Activated naive CD8-positive, alpha-beta T cell treated with anti-CD3 and anti-CD28 coated beads, Interleukin-2, amount 50 U/mL, for 16 hours (primary cell): Measurements from ENCODE around the gene SAT2.

Experiments
- DNase-seq: peaks from one replicate; pipeline ENCODE4 v3.0.0-alpha.2; 2020; ENCODE audit warnings: low read depth, low spot score

Gene SAT2

DNA sequence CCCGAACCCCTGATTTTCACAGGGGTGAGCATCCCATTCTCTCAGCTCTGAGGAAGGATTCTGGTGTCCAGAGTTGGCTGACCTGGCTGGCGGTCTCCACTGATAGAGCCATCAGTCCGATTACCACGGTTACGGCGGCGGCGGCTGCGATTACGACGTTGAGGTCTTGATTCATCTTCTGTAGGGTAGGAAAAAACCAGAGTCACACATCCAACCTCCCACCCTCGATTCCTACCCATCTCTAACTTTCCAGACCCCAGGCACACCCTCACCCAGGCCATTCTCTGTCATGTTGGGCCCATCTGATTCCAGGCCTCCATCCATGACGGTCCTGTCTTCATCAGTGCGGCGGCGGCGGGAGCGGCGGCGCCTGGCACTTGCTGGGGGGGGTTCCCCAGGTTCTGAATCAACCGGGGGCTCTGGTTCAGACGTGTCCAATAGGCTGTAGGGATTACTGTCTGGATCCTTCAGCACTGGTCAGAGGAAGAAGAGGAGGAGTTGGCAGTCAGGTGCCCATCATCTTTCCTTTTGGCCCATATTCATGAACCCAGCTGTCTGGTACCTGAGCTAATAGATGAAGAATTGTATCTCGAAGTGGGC lies 35.1 kb downstream of the SAT2 start:
- no peak for DNase-seq

DNA sequence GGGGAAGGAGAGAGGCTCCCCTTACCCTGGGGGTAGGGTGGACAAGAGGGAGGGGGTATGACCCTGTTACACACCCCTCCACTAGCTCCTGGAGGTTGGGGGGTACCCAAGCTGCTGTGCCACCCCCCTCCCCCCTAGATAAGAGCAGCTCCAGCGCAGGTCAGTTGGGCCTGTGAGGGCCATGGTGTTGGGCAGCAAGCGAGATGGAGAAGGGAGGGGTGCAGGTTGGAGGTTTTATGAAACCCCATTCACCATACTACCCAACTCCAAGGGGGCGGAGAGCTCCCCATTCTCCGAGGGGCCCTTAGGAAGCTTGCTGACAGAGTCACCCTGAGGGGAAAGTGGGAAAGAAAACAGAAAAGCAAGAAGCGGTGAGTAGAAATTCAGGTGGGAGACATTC lies 36.0 kb downstream of the SAT2 start:
- DNase-seq = no peak

DNA sequence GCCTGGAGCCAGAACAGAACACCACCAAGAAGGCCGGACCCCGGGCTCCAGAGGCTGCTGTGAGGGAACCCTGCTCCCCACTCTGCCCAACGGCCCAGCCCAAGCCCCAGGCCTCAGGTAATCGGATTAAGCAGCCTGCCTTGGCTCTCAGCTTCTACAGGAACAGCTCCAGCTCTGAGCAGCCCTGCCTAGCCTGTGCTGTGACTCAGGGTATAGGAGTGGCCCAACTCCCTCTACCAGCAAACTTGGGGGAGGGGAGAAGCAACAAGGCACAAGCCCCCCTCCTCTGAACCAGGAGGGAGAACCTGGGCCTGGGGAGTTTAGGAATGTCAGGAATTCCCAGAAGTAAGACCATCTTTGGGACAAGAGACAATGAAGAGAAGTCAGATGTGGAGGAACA lies 36.9 kb downstream of the SAT2 start:
- no peak for DNase-seq

DNA sequence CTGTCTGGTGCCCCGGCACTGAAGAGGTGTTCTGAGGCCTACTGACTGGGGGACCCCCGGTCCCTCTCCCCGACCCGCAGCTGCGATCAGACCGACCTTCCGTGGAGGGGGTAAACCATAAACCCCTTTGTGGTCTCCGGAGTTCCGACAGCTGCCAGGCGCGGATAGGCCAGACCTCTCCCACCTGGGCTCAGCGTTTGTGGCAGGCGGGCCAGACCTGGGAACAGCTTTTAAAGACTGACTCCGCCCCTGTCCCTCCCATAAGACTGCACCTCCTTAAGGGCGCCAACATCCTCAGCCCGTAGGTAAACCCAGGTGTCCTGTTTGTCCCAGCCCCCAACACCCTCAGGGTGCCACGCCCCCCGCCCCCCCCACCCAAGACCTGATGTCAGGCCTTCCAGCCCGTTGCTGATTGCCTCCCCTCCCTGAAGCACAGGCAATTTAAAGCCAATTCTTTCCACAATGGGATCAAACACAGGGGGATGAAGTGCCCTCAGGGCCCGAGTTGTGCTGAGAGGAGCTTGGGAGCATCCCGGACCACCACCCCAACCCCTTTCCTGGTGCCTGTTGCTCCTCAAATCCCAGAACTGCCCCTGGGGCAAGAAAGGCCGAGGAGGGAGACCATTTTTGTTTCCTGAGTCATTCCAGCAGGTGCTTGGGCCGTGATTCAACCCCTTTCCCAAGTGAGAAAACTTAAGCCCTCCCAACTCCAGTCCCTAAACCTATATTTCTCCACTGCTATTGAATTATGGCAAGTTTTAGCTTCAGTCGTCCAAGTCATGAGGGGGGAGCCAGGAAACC lies 37.5 kb downstream of the SAT2 start, which contains the start of gene SOX15:
TSS of gene SOX15 (minus strand) at position 204 of the 801 bp plus-strand sequence. CDS start 418 bp downstream, outside the sequence.
- DNase-seq = no peak

DNA sequence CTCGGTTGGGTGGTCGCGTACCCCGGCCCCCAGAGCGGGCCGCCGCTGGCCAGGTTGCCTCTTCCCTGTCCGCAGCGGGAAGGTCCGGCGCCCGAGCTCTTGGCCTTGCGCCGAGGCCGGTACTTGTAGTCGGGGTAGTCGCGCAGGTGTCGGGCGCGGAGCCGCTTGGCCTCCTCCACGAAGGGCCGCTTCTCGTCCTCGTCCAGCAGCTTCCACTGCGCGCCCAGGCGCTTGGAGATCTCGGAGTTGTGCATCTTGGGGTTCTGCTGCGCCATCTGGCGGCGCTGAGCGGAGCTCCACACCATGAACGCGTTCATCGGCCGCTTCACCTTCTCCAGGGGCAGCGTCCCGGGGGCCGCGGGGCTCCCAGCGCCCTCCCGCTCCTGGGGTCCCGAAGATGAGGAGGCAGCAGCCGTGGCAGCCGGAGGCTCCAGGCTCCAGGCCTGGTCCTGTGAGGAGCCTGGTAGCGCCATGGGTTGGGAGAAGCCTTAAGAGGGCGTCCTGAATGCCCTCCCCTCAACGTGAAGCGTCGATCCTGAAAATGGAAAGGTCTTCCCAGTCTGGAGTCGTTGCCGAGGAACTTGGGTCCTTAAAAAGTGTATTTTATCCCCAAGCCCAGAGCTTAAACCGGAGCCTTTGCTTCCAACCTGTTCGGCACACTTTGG lies 38.3 kb downstream of the SAT2 start:
- no peak for DNase-seq

DNA sequence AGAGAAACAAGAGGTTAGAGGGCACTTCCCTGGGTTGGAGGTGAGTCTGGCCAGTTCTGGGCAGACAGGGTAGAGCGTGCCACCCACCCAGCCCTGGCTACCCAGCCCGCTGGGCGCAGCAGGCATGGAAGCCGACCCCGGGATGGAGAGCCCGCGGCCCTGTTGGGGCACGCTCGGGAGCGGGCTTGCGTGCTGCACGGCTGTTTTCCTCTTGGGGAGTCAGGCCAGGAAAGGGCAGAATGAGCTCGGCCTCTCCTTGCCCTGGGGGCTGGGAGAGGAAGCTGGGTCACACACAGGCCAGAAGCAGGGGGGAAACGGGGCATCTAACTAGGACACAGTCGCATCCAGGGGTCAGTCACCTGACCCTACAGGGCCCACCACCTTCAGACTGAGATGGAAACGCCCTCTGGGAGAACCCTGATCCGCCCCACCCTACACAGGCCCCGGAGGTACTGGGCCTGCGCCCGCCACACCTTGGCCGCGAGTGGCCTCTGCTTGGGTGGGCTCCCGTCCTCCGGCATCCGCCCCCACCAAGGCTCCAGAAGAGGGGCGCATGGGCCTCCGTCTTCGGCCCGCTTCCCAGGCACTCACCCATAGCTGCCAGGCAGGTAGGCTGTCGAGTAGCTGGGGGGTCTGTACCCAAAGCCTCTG lies 38.9 kb downstream of the SAT2 start:
- no peak for DNase-seq

DNA sequence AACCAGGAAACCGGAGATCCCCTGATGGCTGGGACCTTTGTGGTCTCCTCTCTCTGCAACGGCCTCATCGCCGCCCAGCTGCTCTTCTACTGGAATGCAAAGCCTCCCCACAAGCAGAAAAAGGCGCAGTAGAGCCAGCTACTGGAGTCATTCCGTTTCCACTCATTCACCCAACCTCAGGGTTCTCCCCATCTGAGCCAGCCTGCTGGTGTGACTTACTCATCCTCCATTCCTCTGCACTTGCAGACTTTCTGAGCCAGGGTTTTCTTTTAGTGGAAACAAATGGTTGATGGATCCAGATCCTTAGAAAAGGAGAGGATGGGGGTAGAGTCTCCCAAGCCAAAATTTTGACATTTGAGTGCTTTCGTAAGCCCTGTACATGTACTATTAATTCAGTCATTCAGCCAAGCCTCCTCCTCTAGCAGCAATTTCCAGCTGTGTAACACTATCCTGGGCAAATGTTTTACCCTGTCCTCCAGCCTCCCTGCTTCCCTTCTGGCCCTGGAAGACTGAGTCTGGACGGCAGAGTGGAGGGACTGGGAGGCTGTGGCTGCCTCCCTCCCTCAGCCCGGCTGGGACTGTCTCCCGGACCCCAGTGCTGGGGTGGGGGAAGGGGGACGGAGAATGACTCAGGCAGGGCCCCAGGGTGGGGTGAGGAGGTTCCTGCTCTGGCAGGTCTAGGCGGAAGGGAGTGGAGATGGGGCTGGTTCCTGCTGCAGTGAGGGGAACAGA lies 40.0 kb downstream of the SAT2 start:
- no peak for DNase-seq

DNA sequence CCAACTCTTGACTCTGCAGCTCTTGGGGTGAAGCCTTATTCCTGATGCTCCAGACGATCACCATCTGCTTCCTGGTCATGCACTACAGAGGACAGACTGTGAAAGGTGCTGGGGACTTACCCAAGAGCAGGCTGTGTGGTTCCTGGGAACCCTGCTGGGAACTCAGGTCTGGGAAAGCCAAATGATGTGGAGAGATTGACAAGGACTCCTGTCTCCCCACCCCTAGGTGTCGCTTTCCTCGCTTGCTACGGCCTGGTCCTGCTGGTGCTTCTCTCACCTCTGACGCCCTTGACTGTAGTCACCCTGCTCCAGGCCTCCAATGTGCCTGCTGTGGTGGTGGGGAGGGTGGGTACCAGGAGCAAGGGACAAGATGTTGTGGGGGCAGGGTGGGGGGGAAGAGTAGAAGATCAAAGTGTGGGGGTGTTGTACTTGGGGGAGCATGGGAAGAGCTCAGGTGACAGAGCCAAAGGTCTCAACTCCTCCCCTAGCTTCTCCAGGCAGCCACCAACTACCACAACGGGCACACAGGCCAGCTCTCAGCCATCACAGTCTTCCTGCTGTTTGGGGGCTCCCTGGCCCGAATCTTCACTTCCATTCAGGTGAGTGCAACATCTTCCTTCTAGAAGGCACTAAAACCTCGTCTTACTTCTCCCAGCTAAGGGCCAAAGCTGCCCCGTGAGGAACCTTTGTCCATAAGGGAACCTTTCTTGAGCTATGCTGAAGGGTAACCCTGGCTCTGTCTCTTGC lies 40.8 kb downstream of the SAT2 start:
- DNase-seq = no peak

DNA sequence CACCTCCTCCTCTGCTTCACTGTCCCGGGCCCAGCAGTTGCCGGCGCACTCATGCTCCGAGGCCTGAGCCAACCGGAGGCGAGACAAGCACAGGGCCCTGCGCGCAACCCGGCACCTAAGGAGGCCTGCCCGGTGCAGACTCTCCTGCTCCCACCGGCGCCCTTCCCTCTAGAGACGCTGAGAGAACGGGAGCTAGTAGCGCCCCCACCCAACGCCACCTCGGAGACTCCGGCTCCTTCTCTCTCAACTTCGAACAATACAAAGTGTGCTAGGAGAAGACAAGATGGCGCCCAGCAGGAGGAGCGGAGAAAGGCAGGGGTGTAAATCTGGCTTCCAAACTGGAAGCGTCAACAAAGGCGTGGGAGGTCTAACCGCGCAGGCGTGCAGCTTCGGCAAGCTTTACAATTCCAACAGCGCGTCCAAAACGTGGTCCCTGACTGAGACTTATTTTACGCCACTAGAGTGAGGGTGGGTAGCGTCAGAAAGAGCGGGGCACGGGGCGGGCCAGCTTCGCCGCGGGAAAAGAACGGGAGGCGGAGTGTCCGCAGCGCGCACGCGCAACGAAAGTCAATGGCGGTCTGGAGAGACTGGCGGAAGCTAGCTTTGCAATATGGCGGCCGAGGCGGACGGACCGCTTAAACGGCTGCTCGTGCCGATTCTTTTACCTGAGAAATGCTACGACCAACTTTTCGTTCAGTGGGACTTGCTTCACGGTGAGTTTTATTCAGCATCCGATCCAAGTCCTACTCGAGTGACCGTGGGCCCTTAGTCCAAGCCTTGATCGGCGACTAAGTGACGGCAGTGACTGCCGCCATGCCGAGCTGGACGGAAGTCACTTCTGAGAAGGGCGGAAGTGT lies 44.1 kb downstream of the SAT2 start, which contains the start of gene MPDU1:
TSS of gene MPDU1 (plus strand) at position 600 of the 857 bp plus-strand sequence. CDS start at position 611, 11 bp downstream.
- DNase-seq = peak; percentile 84

DNA sequence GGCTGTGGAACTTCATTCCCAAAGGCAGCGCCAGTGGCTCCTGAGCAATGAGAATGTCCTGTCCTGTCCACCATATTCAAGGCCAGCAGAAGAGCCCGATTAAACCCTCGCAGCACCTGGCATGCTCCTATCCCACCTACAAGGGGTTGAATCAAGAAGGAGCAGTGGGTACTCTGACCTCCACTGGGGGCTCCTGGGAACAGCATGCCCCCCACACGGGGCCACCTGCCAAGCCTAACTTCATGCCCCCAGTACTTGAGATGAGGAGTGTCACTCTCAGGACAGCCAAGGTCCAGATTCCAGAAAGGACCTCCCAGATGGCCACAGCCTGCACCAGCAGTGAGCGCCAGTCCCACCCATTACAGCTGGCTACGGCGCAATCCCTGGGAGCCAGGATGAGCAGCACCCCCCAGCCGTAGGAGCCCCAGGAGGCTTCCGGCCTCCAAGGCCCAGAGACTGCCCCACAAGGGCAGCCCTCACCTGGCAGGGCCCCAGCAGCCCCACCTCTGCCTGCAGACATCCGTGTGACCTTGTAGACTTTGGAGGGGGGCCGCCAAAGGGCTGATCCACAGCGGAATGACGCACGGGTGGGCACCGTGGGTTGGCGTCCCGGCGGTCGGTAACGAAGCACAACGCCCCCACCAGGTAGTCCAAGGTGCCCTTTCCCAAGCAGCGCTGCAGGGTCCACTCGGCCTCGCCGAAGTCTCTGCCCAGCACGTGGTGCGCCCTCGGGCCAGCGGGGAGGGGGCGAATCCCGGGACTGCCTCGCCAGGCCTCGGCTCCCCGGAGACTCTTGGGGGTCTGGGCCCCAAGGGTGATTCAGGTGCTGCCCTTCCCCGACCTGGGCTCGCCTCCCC lies 45.0 kb downstream of the SAT2 start:
- DNase-seq = no peak

DNA sequence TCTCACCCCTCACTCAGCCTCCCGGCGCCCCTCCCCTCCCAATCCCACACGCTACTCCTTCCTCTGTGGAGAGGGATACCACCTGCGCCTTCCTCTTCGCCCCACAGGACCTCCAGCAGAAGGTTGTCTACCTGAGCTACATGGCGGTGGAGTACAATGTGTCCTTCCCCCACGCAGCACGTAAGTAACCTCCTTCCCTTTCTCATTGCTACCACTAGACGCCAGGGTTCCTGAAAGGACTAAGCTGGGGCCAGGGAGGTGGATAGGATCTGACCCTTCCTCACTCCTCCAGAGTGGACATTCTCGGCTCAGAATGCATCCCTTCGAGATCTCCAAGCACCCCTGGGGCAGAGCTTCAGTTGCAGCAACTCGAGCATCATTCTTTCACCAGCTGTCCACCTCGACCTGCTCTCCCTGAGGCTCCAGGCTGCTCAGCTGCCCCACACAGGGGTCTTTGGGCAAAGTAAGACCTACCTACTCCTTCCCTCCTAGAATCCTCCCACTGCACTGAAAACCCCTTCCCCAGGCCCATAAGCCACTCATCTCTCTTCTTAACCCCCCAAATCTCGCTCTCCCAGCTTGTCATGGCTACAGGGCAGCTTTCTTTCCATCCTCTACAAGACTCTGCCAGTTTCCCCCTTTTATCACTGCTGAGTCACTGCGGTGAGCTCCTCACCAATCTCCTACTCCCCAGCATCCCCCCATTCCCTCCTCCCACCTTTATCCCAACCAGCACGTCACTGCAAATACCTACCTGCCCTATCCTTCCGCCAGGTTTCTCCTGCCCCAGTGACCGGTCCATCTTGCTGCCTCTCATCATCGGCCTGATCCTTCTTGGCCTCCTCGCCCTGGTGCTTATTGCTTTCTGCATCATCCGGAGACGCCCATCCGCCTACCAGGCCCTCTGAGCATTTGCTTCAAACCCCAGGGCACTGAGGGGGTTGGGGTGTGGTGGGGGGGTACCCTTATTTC lies 46.7 kb downstream of the SAT2 start:
- no peak for DNase-seq

DNA sequence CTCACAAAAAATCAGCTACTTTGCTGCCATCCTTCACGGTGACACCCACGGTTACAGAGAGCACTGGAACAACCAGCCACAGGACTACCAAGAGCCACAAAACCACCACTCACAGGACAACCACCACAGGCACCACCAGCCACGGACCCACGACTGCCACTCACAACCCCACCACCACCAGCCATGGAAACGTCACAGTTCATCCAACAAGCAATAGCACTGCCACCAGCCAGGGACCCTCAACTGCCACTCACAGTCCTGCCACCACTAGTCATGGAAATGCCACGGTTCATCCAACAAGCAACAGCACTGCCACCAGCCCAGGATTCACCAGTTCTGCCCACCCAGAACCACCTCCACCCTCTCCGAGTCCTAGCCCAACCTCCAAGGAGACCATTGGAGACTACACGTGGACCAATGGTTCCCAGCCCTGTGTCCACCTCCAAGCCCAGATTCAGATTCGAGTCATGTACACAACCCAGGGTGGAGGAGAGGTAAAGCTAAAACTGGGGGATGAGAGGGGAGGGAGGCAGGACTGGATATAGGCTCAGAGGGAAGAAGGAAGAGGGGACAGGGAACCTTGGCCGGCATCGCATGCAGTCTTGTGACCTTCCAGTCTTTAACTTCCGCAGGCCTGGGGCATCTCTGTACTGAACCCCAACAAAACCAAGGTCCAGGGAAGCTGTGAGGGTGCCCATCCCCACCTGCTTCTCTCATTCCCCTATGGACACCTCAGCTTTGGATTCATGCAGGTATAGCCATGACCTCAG lies 47.6 kb downstream of the SAT2 start:
- DNase-seq = no peak

DNA sequence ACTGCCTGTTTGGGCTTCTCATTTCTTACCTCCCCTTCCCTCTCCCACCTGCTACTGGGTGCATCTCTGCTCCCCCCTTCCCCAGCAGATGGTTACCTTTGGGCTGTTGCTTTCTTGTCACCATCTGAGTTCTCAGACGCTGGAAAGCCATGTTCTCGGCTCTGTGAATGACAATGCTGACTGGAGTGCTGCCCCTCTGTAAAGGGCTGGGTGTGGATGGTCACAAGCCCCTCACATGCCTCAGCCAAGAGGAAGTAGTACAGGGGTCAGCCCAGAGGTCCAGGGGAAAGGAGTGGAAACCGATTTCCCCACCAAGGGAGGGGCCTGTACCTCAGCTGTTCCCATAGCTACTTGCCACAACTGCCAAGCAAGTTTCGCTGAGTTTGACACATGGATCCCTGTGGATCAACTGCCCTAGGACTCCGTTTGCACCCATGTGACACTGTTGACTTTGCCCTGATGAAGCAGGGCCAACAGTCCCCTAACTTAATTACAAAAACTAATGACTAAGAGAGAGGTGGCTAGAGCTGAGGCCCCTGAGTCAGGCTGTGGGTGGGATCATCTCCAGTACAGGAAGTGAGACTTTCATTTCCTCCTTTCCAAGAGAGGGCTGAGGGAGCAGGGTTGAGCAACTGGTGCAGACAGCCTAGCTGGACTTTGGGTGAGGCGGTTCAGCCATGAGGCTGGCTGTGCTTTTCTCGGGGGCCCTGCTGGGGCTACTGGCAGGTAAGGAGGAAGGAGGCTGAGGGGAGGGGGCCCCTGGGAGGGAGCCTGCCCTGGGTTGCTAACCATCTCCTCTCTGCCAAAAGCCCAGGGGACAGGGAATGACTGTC lies 48.4 kb downstream of the SAT2 start, which contains the start of gene CD68:
TSS of gene CD68 (plus strand) at position 638 of the 833 bp plus-strand sequence. CDS start at position 678, 40 bp downstream.
- peak; percentile 50 for DNase-seq

DNA sequence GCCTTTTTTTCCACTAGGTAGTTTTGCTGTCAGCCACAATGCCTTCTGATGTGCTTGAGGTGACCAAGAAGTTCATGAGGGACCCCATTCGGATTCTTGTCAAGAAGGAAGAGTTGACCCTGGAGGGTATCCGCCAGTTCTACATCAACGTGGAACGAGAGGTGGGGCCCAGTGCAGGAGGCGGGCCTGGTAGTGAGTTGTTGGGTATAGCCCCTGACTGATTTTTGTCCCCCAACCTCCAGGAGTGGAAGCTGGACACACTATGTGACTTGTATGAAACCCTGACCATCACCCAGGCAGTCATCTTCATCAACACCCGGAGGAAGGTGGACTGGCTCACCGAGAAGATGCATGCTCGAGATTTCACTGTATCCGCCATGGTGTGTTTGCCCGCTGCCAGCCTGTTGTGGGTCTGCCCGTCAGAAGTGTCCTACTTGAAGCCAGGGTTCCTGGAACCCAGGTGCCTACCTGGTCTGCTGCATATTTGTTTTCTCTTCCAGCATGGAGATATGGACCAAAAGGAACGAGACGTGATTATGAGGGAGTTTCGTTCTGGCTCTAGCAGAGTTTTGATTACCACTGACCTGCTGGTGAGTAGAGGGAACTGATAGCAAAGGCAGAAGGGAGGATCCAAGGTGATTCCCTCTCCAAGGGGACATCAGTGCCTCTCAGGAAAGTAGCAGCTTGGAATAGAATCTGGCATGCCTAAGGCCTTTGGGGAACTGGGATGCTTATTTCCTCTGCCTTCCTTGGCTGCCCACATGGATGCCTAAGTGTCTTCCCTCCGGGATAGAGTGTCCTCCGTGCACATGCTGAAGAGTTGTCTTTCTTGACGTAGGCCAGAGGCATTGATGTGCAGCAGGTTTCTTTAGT lies 50.1 kb downstream of the SAT2 start:
- no peak for DNase-seq
